HepG2 (cell line): ENCODE measurements around the gene DNAJB12. TPM values are rescaled to one million over a fixed set of nuclear protein-coding genes. Genes with fewer than 3 reads are reported as not detected.

ENCODE experiments used
- ATF2 ChIP-seq: sonication (generic); formaldehyde crosslinking; IDR thresholded peaks from 2 replicates; pipeline ENCODE4 v1.4.0; 2020; ENCODE audit warnings: missing genetic modification reagents
- ATRX ChIP-seq: sonication (generic); formaldehyde crosslinking; IDR thresholded peaks from 2 replicates; pipeline ENCODE4 v1.4.0; 2020; ENCODE audit warnings: missing genetic modification reagents, borderline replicate concordance
- ELK4 ChIP-seq: sonication (generic); formaldehyde crosslinking; IDR thresholded peaks from 2 replicates; pipeline ENCODE4 v1.9.0; 2021; ENCODE audit warnings: missing genetic modification reagents, borderline replicate concordance
- ESRRA ChIP-seq: sonication (generic); formaldehyde crosslinking; IDR thresholded peaks from 2 replicates; pipeline ENCODE4 v1.5.1; 2020; ENCODE audit warnings: mild to moderate bottlenecking, low read depth, missing genetic modification reagents
- KDM6A ChIP-seq: IDR thresholded peaks from 2 replicates; pipeline ENCODE4 v1.6.1; 2016; ENCODE audit warnings: low read depth
- KMT2A ChIP-seq: sonication (generic); formaldehyde crosslinking; IDR thresholded peaks from 2 replicates; pipeline ENCODE4 v1.4.0; 2020; ENCODE audit warnings: missing genetic modification reagents
- MAFK ChIP-seq, 2 experiments: IDR thresholded peaks in 1 of 2; conservative IDR thresholded peaks in 1 of 2; 2 replicates each; pipeline ENCODE4 v1.6.1; 2011; ENCODE audit warnings: improper control_type of control experiment in 2 of 2, low read length in 2 of 2
- SRY ChIP-seq: sonication (generic); formaldehyde crosslinking; IDR thresholded peaks from 2 replicates; pipeline ENCODE4 v1.8.0; 2022; ENCODE audit warnings: mild to moderate bottlenecking, missing genetic modification reagents
- ZBTB8A ChIP-seq: sonication (generic); formaldehyde crosslinking; IDR thresholded peaks from 2 replicates; pipeline ENCODE4 v1.4.0; 2020; ENCODE audit warnings: mild to moderate bottlenecking, low read depth, missing genetic modification reagents, borderline replicate concordance
- ZKSCAN5 ChIP-seq: sonication (generic); formaldehyde crosslinking; IDR thresholded peaks from 2 replicates; pipeline ENCODE4 v1.5.1; 2020; ENCODE audit warnings: mild to moderate bottlenecking, missing genetic modification reagents
- polyA plus RNA-seq, 8 experiments: library from polyadenylated mRNA; depleted of rRNA in 3 of 8; stranded (reverse) in 7 of 8; unstranded in 1 of 8; fragments of >200 nt; fragmentation: Illumina TruSeq in 4 of 8; extraction: Trizol in 4 of 8; gene quantifications; 2 replicates each; pipeline versions ENCODE4 v1.2.1 to v1.2.3, GENCODE V29; 2011 to 2016; ENCODE audit warnings: low read depth in 4 of 8, missing spikeins in 1 of 8, mixed read lengths in 1 of 8; ENCODE audit not compliant: insufficient read depth in 1 of 8
- total RNA-seq, 5 experiments: library from RNA; depleted of rRNA; stranded (reverse); fragments of >200 nt; fragmentation: Illumina TruSeq; extraction: Trizol; gene quantifications; 2 replicates each; pipeline ENCODE4 v1.2.3, GENCODE V29; 2016; ENCODE audit warnings: low read depth in 1 of 5
- TF ChIP-seq, protein P1 (sequence below): sonication (generic); formaldehyde crosslinking; IDR thresholded peaks from 2 replicates; pipeline ENCODE4 v1.4.0; 2020; ENCODE audit warnings: missing genetic modification reagents
- TF ChIP-seq, protein P2 (sequence below): sonication (generic); formaldehyde crosslinking; IDR thresholded peaks from 2 replicates; pipeline ENCODE4 v1.4.0; 2020; ENCODE audit warnings: mild to moderate bottlenecking, missing genetic modification reagents
- TF ChIP-seq, protein P3 (sequence below): sonication (generic); formaldehyde crosslinking; IDR thresholded peaks from 2 replicates; pipeline ENCODE4 v1.5.0; 2020; ENCODE audit warnings: mild to moderate bottlenecking, missing genetic modification reagents, borderline replicate concordance
- TF ChIP-seq, protein P4 (sequence below): sonication (generic); formaldehyde crosslinking; IDR thresholded peaks from 2 replicates; pipeline ENCODE4 v1.4.0; 2020; ENCODE audit warnings: missing genetic modification reagents
- TF ChIP-seq, protein P5 (sequence below), 2 experiments: fragments of 450-650 bp in 1 of 2; sonication (generic) in 1 of 2; formaldehyde crosslinking; IDR thresholded peaks; 2 replicates each; pipeline versions ENCODE4 v1.5.0 to v1.8.0; 2020 to 2022; ENCODE audit warnings: mild to moderate bottlenecking in 1 of 2, missing genetic modification reagents in 1 of 2

The DNAJB12 gene
- total and polyA plus RNA-seq, 2 of the 13 experiments (the other 11 are each of a cell fraction or from before 2014, with no cell fraction given) = 10.8 to 18.2 TPM

DNA sequence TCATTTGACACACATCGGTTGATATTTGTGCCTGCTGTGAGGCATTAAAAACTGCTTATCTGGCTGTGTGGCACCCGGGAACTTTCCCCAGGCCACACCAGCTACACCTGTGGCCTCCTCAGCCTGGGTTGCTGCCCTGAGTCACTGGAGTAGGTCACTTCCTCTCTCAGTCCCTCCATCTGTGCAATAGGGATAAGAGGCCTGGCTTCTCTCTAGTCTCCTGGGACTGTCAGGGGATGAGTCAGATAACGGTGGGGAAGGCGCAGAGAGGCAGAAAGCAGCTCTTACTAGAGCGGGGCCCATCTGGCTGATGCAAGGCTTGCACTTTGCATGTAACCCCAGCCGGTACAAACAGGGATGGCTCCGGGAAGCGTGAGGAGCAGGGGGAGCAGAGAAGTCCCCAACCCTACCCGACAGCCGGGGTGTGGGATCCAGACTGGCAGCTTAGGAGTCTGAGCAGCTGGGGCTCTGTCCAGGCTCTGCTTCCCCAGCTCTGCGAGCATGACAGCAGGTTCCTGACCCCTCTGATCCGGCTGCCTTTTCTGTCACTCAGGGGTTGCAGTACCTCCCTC, 34.0 kb downstream of the DNAJB12 start (continued):
- 0 out of 2 replicates have a peak, but pooled peaks have one; percentile 20 for TF ChIP-seq KMT2A
- TF ChIP-seq, protein P1, sequence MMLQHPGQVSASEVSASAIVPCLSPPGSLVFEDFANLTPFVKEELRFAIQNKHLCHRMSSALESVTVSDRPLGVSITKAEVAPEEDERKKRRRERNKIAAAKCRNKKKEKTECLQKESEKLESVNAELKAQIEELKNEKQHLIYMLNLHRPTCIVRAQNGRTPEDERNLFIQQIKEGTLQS (CRISPR knock-in tag) = peak; percentile 82
- TF ChIP-seq ZKSCAN5 (CRISPR knock-in tag) = 0 out of 2 replicates have a peak, but pooled peaks have one; percentile 6
- peak in 1 of 2 experiments; percentile 8; a peak in 2 of 4 replicates for TF ChIP-seq MAFK (conservative IDR thresholded peaks at IDR 0.05 in 1 of 2, IDR thresholded peaks at IDR 0.05 in 1 of 2; ENCODE audit: low read length in 2 of 2)
- TF ChIP-seq, protein P2, sequence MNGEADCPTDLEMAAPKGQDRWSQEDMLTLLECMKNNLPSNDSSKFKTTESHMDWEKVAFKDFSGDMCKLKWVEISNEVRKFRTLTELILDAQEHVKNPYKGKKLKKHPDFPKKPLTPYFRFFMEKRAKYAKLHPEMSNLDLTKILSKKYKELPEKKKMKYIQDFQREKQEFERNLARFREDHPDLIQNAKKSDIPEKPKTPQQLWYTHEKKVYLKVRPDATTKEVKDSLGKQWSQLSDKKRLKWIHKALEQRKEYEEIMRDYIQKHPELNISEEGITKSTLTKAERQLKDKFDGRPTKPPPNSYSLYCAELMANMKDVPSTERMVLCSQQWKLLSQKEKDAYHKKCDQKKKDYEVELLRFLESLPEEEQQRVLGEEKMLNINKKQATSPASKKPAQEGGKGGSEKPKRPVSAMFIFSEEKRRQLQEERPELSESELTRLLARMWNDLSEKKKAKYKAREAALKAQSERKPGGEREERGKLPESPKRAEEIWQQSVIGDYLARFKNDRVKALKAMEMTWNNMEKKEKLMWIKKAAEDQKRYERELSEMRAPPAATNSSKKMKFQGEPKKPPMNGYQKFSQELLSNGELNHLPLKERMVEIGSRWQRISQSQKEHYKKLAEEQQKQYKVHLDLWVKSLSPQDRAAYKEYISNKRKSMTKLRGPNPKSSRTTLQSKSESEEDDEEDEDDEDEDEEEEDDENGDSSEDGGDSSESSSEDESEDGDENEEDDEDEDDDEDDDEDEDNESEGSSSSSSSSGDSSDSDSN (CRISPR knock-in tag) = peak; percentile 86
- TF ChIP-seq ELK4 = no peak
- no peak for TF ChIP-seq ESRRA
- TF ChIP-seq ATRX (CRISPR knock-in tag) = no peak
- TF ChIP-seq, protein P3, sequence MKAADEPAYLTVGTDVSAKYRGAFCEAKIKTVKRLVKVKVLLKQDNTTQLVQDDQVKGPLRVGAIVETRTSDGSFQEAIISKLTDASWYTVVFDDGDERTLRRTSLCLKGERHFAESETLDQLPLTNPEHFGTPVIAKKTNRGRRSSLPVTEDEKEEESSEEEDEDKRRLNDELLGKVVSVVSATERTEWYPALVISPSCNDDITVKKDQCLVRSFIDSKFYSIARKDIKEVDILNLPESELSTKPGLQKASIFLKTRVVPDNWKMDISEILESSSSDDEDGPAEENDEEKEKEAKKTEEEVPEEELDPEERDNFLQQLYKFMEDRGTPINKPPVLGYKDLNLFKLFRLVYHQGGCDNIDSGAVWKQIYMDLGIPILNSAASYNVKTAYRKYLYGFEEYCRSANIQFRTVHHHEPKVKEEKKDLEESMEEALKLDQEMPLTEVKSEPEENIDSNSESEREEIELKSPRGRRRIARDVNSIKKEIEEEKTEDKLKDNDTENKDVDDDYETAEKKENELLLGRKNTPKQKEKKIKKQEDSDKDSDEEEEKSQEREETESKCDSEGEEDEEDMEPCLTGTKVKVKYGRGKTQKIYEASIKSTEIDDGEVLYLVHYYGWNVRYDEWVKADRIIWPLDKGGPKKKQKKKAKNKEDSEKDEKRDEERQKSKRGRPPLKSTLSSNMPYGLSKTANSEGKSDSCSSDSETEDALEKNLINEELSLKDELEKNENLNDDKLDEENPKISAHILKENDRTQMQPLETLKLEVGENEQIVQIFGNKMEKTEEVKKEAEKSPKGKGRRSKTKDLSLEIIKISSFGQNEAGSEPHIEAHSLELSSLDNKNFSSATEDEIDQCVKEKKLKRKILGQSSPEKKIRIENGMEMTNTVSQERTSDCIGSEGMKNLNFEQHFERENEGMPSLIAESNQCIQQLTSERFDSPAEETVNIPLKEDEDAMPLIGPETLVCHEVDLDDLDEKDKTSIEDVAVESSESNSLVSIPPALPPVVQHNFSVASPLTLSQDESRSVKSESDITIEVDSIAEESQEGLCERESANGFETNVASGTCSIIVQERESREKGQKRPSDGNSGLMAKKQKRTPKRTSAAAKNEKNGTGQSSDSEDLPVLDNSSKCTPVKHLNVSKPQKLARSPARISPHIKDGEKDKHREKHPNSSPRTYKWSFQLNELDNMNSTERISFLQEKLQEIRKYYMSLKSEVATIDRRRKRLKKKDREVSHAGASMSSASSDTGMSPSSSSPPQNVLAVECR (CRISPR knock-in tag) = peak; percentile 72; the same call in 1 of the 2 replicates
- peak; percentile 22; the same call in 1 of the 2 replicates for TF ChIP-seq KDM6A
- no peak for TF ChIP-seq ZBTB8A
- TF ChIP-seq, protein P4, sequence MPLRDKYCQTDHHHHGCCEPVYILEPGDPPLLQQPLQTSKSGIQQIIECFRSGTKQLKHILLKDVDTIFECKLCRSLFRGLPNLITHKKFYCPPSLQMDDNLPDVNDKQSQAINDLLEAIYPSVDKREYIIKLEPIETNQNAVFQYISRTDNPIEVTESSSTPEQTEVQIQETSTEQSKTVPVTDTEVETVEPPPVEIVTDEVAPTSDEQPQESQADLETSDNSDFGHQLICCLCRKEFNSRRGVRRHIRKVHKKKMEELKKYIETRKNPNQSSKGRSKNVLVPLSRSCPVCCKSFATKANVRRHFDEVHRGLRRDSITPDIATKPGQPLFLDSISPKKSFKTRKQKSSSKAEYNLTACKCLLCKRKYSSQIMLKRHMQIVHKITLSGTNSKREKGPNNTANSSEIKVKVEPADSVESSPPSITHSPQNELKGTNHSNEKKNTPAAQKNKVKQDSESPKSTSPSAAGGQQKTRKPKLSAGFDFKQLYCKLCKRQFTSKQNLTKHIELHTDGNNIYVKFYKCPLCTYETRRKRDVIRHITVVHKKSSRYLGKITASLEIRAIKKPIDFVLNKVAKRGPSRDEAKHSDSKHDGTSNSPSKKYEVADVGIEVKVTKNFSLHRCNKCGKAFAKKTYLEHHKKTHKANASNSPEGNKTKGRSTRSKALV (CRISPR knock-in tag) = 0 out of 2 replicates have a peak, but pooled peaks have one; percentile 35
- TF ChIP-seq, protein P5, sequence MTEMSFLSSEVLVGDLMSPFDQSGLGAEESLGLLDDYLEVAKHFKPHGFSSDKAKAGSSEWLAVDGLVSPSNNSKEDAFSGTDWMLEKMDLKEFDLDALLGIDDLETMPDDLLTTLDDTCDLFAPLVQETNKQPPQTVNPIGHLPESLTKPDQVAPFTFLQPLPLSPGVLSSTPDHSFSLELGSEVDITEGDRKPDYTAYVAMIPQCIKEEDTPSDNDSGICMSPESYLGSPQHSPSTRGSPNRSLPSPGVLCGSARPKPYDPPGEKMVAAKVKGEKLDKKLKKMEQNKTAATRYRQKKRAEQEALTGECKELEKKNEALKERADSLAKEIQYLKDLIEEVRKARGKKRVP (CRISPR knock-in tag; IDR thresholded peaks at IDR 0.05) = peak; percentile 99 to 100
- TF ChIP-seq ATF2 (CRISPR knock-in tag) = peak; percentile 72
- peak; percentile 86; the same call in 1 of the 2 replicates for TF ChIP-seq SRY
